ENCODE data around the gene CFAP90. TPM values are rescaled to one million over a fixed set of nuclear protein-coding genes. Genes with fewer than 3 reads are reported as not detected.

CFAP90 gene
- total RNA-seq, 1 donor from 2014 or later: not detected

DNA sequence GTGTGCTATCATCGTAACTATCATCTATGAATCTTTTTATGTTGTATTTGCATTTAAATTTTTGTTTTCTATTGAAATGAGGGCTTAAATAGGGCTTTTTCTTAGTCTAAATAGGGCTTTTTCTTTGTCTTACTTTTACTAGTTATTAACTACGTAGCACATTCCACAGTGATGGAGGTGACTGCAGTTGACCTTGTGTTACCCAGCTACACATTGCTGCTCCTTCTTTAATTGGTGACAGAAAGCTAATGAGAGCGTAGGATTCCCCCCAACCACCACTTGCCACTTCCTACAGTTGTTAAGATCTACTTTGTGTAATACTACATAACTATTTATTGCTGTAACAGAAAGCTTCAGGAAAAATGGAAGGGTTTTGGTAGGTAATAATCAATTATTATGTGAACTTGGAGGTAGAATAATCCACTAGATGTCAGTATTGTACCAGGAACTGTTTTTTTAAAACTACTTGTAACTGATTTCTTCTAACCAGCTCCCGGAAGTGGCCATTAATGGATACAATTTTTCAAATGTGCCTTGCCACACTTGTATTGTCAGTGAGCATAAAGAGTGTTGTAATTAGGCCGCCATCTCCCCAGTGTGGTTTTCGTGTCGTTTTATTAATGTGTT lies 36.0 kb upstream of the CFAP90 start:
- CTCF ChIA-PET: interaction anchor here (0.6 to 2.0 kb wide), 10 partner anchors 9 to 1321 kb away, joined by 3 to 10 read pairs (median 4); partner anchors contain the start of genes FASTKD3 and MTRR
- peaks cover 76% of the 10 kb centered on the region for H3K36me3 Mint-ChIP-seq (ENCODE audit: low read depth)
- TF ChIP-seq, protein P1, sequence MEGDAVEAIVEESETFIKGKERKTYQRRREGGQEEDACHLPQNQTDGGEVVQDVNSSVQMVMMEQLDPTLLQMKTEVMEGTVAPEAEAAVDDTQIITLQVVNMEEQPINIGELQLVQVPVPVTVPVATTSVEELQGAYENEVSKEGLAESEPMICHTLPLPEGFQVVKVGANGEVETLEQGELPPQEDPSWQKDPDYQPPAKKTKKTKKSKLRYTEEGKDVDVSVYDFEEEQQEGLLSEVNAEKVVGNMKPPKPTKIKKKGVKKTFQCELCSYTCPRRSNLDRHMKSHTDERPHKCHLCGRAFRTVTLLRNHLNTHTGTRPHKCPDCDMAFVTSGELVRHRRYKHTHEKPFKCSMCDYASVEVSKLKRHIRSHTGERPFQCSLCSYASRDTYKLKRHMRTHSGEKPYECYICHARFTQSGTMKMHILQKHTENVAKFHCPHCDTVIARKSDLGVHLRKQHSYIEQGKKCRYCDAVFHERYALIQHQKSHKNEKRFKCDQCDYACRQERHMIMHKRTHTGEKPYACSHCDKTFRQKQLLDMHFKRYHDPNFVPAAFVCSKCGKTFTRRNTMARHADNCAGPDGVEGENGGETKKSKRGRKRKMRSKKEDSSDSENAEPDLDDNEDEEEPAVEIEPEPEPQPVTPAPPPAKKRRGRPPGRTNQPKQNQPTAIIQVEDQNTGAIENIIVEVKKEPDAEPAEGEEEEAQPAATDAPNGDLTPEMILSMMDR (IDR thresholded peaks at IDR 0.05): no peak
- no peaks in the 10 kb centered on the region for H3K27me3 Mint-ChIP-seq
- no peak overlapping the region for H3K27ac Mint-ChIP-seq
- DNase-seq (no peak), ATAC-seq (ENCODE audit: low read depth) (no peak)
- intact Hi-C loops (cut with micrococcal nuclease): loop anchor here (1.0 to 2.0 kb wide), 2 partner anchors 40 to 1320 kb away; no protein-coding TSS in a partner anchor
- no peak overlapping the region for H3K4me3 Mint-ChIP-seq
- H3K4me1 Mint-ChIP-seq: peaks cover 3% of the 10 kb centered on the region
- no peaks in the 10 kb centered on the region for H3K9me3 Mint-ChIP-seq
- POLR2A ChIA-PET: interaction anchor here (0.5 kb wide), 1 partner anchor 8 kb away, joined by 3 read pairs; no protein-coding TSS in a partner anchor

GRCh38 chr5:7884491-7885267 lies 33.7 kb upstream of the CFAP90 start:
- intact Hi-C loops (cut with micrococcal nuclease): no loop called here
- no peak overlapping the region for H3K27ac Mint-ChIP-seq
- no peak for ATAC-seq (ENCODE audit: low read depth)
- peaks cover 84% of the 10 kb centered on the region for H3K36me3 Mint-ChIP-seq (ENCODE audit: low read depth)
- H3K4me1 Mint-ChIP-seq: peaks cover 3% of the 10 kb centered on the region
- ChIA-PET POLR2A (interaction anchor here (1.4 kb wide), 1 partner anchor 15 kb away, joined by 3 read pairs; the partner anchor contains the start of gene MTRR), CTCF (no interaction called here)
- no peak for DNase-seq
- TF ChIP-seq, protein P1 (IDR thresholded peaks at IDR 0.05): no peak
- H3K4me3 Mint-ChIP-seq: no peak overlapping the region
- no peaks in the 10 kb centered on the region for H3K9me3 Mint-ChIP-seq
- H3K27me3 Mint-ChIP-seq: no peaks in the 10 kb centered on the region

DNA sequence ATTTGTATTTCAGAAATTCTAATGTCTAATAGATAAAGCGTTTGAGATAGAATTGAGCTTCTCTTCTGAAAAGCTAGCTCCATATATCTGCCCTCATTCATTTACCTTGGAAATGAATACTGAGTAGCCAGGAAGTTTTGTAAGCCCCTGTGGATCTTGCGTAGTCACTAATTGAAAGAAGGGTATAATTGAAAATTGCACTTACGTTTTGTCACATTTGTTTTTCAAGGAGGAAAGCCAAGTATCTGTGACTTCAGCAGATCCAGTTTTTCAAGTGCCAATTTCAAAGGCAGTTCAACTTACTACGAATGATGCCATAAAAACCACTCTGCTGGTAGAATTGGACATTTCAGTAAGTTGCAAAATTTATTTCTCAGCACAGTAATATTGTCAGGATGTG lies 32.0 kb upstream of the CFAP90 start:
- ChIA-PET CTCF (no interaction called here), POLR2A (interaction anchor here (0.5 kb wide), 1 partner anchor 15 kb away, joined by 6 read pairs; no protein-coding TSS in a partner anchor)
- H3K9me3 Mint-ChIP-seq: no peaks in the 10 kb centered on the region
- TF ChIP-seq, protein P1 (IDR thresholded peaks at IDR 0.05): no peak
- intact Hi-C loops (cut with micrococcal nuclease): no loop called here
- no peak for DNase-seq
- peaks cover 83% of the 10 kb centered on the region for H3K36me3 Mint-ChIP-seq (ENCODE audit: low read depth)
- H3K27me3 Mint-ChIP-seq: no peaks in the 10 kb centered on the region
- H3K27ac Mint-ChIP-seq: no peak overlapping the region
- no peak for ATAC-seq (ENCODE audit: low read depth)
- H3K4me1 Mint-ChIP-seq: peaks cover 7% of the 10 kb centered on the region
- no peak overlapping the region for H3K4me3 Mint-ChIP-seq

GRCh38 chr5:7881816-7882215 lies 30.9 kb upstream of the CFAP90 start:
- DNase-seq (no peak), ATAC-seq (ENCODE audit: low read depth) (no peak)
- intact Hi-C loops (cut with micrococcal nuclease): no loop called here
- TF ChIP-seq, protein P1 (IDR thresholded peaks at IDR 0.05): no peak
- no peak overlapping the region for H3K27ac Mint-ChIP-seq
- H3K4me3 Mint-ChIP-seq: no peak overlapping the region
- H3K4me1 Mint-ChIP-seq: peaks cover 5% of the 10 kb centered on the region
- H3K27me3 Mint-ChIP-seq: no peaks in the 10 kb centered on the region
- ChIA-PET POLR2A (no interaction called here), CTCF (no interaction called here)
- H3K36me3 Mint-ChIP-seq (ENCODE audit: low read depth): peaks cover 84% of the 10 kb centered on the region
- H3K9me3 Mint-ChIP-seq: no peaks in the 10 kb centered on the region

DNA sequence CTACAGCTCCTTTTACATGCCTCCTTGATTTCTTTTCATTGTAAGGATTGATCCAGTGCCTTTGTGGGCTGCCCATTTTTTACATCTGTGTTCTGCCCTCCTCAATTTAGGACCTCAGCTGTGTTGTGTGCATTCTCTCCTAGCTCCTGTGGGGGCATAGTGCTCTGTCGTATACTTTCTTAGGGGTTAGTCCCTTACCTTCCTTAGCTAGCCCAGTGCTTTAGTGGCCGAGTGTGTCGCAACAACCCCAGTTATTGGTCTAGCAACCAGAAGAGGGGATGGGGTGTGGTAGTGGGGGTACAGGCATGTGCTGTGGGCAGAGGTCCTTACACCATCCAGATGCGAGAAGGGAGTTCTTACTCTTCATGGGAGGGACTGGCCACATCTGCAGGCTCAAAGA lies 30.2 kb upstream of the CFAP90 start:
- peaks cover 85% of the 10 kb centered on the region for H3K36me3 Mint-ChIP-seq (ENCODE audit: low read depth)

More for the DNA sequence above, 30.2 kb upstream of the CFAP90 start:
- Mint-ChIP-seq H3K4me1 (peaks cover 5% of the 10 kb centered on the region), H3K27ac (peak overlapping the region; percentile 1), H3K9me3 (no peaks in the 10 kb centered on the region), H3K4me3 (no peak overlapping the region), H3K27me3 (no peaks in the 10 kb centered on the region)
- intact Hi-C loops (cut with micrococcal nuclease): no loop called here
- ATAC-seq (ENCODE audit: low read depth) (no peak), DNase-seq (no peak)
- POLR2A ChIA-PET: no interaction called here
- TF ChIP-seq, protein P1 (IDR thresholded peaks at IDR 0.05): no peak
- CTCF ChIA-PET: no interaction called here
